Measurements from ENCODE around the gene VSIR. TPM values are rescaled to one million over a fixed set of nuclear protein-coding genes. Genes with fewer than 3 reads are reported as not detected.

VSIR gene
- total and polyA plus RNA-seq, 9 of the 15 experiments (the other 6 are each of a cell fraction or from before 2014, with no cell fraction given), result 0.14 to 20.5 (median 9.3) TPM

DNA sequence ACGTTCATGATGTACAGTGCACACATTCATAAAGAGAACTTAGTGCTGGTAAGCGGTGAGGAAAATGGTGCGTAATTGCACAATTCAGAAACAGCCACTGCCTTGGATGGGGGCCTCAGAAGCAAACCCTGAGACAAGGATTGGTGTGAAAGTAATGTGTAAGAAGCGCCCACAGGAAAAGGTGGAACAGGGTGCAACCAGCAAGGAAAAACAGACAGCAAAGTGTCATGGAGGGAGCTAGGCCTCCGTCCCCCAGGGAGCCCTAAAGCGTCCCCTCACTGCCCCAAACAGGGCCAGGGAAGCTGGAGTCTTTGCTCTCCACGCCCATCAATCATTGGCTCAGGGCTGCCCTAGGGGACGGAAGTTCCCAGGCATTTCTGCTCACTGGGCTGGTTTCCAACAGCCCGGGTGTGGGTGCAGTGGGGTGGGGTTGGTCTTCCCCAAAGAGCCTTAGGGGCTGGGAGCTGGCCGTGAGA lies 44.1 kb downstream of the VSIR start (continued):
- TF ChIP-seq ZFP30 (CRISPR knock-in tag; IDR thresholded peaks at IDR 0.05; ENCODE audit: borderline replicate concordance) (no peak), ZNF217 (CRISPR knock-in tag; IDR thresholded peaks at IDR 0.05) (no peak), ARID4B (CRISPR knock-in tag; IDR thresholded peaks at IDR 0.05) (no peak), E2F4 (CRISPR knock-in tag; IDR thresholded peaks at IDR 0.05; ENCODE audit: low read depth) (no peak), DACH1 (IDR thresholded peaks at IDR 0.05; ENCODE audit: partially characterized antibody) (no peak), ZFPM2 (CRISPR knock-in tag; IDR thresholded peaks at IDR 0.05) (no peak), NCOR1 (IDR thresholded peaks at IDR 0.05) (no peak), SAFB (IDR thresholded peaks at IDR 0.05; ENCODE audit: borderline replicate concordance, low read depth, low read length) (no peak), HNRNPL (IDR thresholded peaks at IDR 0.05; ENCODE audit: low read depth, low read length) (no peak), ZSCAN32 (CRISPR knock-in tag; IDR thresholded peaks at IDR 0.05) (no peak), ZNF79 (CRISPR knock-in tag; IDR thresholded peaks at IDR 0.05; ENCODE audit: low read depth) (no peak), HDAC3 (IDR thresholded peaks at IDR 0.05; ENCODE audit: borderline replicate concordance, partially characterized antibody) (no peak), BRCA1 (IDR thresholded peaks at IDR 0.05) (no peak), BRCA1 (CRISPR knock-in tag; IDR thresholded peaks at IDR 0.05) (no peak), ZNF75A (CRISPR knock-in tag; IDR thresholded peaks at IDR 0.05) (no peak), ZNF12 (CRISPR knock-in tag; IDR thresholded peaks at IDR 0.05) (no peak), CEBPG (CRISPR knock-in tag; IDR thresholded peaks at IDR 0.05) (peak; percentile 31; the same call in 1 of the 2 replicates), CEBPG (tag; conservative IDR thresholded peaks at IDR 0.05 in 1 of 2, IDR thresholded peaks at IDR 0.05 in 1 of 2) (no peak), MTA3 (IDR thresholded peaks at IDR 0.05; ENCODE audit: borderline replicate concordance) (peak; percentile 38; the same call in 1 of the 2 replicates), SUPT5H (IDR thresholded peaks at IDR 0.05) (no peak)
- TF ChIP-seq, protein P1, sequence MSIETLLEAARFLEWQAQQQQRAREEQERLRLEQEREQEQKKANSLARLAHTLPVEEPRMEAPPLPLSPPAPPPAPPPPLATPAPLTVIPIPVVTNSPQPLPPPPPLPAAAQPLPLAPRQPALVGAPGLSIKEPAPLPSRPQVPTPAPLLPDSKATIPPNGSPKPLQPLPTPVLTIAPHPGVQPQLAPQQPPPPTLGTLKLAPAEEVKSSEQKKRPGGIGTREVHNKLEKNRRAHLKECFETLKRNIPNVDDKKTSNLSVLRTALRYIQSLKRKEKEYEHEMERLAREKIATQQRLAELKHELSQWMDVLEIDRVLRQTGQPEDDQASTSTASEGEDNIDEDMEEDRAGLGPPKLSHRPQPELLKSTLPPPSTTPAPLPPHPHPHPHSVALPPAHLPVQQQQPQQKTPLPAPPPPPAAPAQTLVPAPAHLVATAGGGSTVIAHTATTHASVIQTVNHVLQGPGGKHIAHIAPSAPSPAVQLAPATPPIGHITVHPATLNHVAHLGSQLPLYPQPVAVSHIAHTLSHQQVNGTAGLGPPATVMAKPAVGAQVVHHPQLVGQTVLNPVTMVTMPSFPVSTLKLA (conservative IDR thresholded peaks at IDR 0.05), result no peak
- TF ChIP-seq, protein P2, sequence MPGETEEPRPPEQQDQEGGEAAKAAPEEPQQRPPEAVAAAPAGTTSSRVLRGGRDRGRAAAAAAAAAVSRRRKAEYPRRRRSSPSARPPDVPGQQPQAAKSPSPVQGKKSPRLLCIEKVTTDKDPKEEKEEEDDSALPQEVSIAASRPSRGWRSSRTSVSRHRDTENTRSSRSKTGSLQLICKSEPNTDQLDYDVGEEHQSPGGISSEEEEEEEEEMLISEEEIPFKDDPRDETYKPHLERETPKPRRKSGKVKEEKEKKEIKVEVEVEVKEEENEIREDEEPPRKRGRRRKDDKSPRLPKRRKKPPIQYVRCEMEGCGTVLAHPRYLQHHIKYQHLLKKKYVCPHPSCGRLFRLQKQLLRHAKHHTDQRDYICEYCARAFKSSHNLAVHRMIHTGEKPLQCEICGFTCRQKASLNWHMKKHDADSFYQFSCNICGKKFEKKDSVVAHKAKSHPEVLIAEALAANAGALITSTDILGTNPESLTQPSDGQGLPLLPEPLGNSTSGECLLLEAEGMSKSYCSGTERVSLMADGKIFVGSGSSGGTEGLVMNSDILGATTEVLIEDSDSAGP (CRISPR knock-in tag; IDR thresholded peaks at IDR 0.05), result no peak
